Astrocyte of the spinal cord (primary cell): ENCODE measurements around the gene CLDN19.
"Not testable (repeated sequence)": the region's sequence is repeated elsewhere in the genome, so short reads cannot be mapped to it uniquely, and the experiment has no call there.

Experiments
- DNase-seq: peaks from one replicate; pipeline ENCODE4 v3.0.0; 2011; ENCODE audit warnings: low read depth, low spot score
- H3K4me3 ChIP-seq: 2 replicates; pipeline ENCODE4 v1.5.1; 2011; ENCODE audit warnings: low read depth, mild to moderate bottlenecking, low read length, moderate library complexity
- CTCF ChIP-seq: IDR thresholded peaks from 2 replicates; pipeline ENCODE4 v1.5.1; 2012; ENCODE audit warnings: low read depth, mild to moderate bottlenecking, low read length, inconsistent platforms
- in situ Hi-C: cut with HindIII; loops from 2 replicates; pipeline ENCODE4 v1.10.0; 2017; ENCODE audit warnings: low sequenced_read_pairs

Gene CLDN19

GRCh38 chr1:42752284-42752683 lies 12.2 kb upstream of the CLDN19 start:
- TF ChIP-seq CTCF = no peak
- in situ Hi-C loops = no loop called here
- no peak overlapping the region for H3K4me3 ChIP-seq
- no peak for DNase-seq

- H3K4me3 ChIP-seq, in situ Hi-C loops, DNase-seq: not testable (repeated sequence)
Measured at GRCh38 chr1:42751511-42752070, 11.6 kb upstream of the CLDN19 start.

- TF ChIP-seq CTCF = no peak
- in situ Hi-C loops = no loop called here
- no peak for DNase-seq
- H3K4me3 ChIP-seq = no peak overlapping the region
Measured at GRCh38 chr1:42750041-42750440, 10.0 kb upstream of the CLDN19 start.

- in situ Hi-C loops = no loop called here
- no peak for TF ChIP-seq CTCF
- no peak for DNase-seq
- H3K4me3 ChIP-seq = no peak overlapping the region
Measured at GRCh38 chr1:42748461-42749410, 8.7 kb upstream of the CLDN19 start.

GRCh38 chr1:42748021-42748420 lies 8.0 kb upstream of the CLDN19 start:
- H3K4me3 ChIP-seq = no peak overlapping the region
- TF ChIP-seq CTCF = no peak
- DNase-seq = no peak
- in situ Hi-C loops = no loop called here

GRCh38 chr1:42747125-42747524 lies 7.1 kb upstream of the CLDN19 start:
- in situ Hi-C loops = no loop called here
- DNase-seq = no peak
- TF ChIP-seq CTCF = peak; percentile 66
- H3K4me3 ChIP-seq = no peak overlapping the region
